ENCODE measurements around the gene PPP1R8.

Gene PPP1R8

DNA sequence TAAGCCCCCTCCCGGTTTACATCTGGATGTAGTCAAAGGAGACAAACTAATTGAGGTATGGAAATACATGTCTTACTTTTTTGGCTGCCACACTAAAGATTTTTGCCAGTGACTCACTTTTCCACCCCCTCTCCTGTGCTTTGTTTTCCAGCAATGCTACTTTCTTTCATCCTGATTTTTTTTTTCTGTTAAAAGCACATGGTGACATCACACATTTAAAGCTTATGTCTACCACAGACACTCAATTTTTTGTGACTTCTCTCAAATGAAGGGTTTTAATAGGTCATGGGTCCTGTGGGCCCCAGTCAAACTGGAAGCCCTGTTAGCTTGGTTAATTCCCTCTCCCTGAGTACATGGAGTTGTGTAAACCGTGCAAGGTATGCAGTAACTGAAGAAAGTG is 2.2 kb downstream of the PPP1R8 start:
- TF ChIP-seq REST (IDR thresholded peaks at IDR 0.05; ENCODE audit: low read depth): no peak
- TF ChIP-seq TCF12 (IDR thresholded peaks at IDR 0.05; ENCODE audit: low read depth): no peak
- TF ChIP-seq NFIC (IDR thresholded peaks at IDR 0.05): no peak
- no peak for TF ChIP-seq TEAD4 (IDR thresholded peaks at IDR 0.05)
- TF ChIP-seq TAF1 (IDR thresholded peaks at IDR 0.05; ENCODE audit: low read depth): no peak
- no peak for TF ChIP-seq YY1 (IDR thresholded peaks at IDR 0.05; ENCODE audit: low read depth)
- TF ChIP-seq MAX (IDR thresholded peaks at IDR 0.05): no peak
- TF ChIP-seq EP300 (IDR thresholded peaks at IDR 0.05; ENCODE audit: borderline replicate concordance): no peak
- TF ChIP-seq RAD21 (IDR thresholded peaks at IDR 0.05; ENCODE audit: low read depth): no peak
- no peak for TF ChIP-seq EGR1 (IDR thresholded peaks at IDR 0.05)
- TF ChIP-seq FOXM1 (IDR thresholded peaks at IDR 0.05; ENCODE audit: borderline replicate concordance, low read depth): no peak

GRCh38 chr1:27833470-27833869 is 2.9 kb downstream of the PPP1R8 start:
- TF ChIP-seq RAD21 (IDR thresholded peaks at IDR 0.05; ENCODE audit: low read depth) (no peak), REST (IDR thresholded peaks at IDR 0.05; ENCODE audit: low read depth) (no peak), ZBTB7A (IDR thresholded peaks at IDR 0.05; ENCODE audit: low read depth) (no peak), YY1 (IDR thresholded peaks at IDR 0.05; ENCODE audit: low read depth) (no peak), TAF1 (IDR thresholded peaks at IDR 0.05; ENCODE audit: low read depth) (no peak)

DNA sequence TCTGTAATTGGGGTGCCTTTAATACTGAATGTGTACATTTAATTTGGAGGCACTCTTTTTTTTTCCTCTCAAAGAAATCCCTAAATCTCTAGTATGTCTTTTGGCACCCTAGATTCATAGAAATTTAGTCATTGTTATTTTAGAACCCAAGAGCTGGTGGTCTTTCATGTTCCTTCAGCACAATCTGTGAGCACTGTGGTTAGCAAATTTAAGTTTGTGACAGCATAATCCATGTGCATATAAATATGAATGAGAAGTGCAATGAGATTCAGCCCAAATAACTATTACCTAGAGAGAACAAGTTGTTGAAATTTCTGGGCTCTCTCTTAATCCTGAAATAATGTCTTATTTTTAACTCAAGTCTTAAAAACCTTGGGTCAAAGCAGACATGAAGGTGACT is 4.5 kb downstream of the PPP1R8 start:
- TF ChIP-seq TEAD4 (IDR thresholded peaks at IDR 0.05) (no peak), ZBTB7A (IDR thresholded peaks at IDR 0.05; ENCODE audit: low read depth) (no peak), FOXM1 (IDR thresholded peaks at IDR 0.05; ENCODE audit: borderline replicate concordance, low read depth) (no peak), TCF12 (IDR thresholded peaks at IDR 0.05; ENCODE audit: low read depth) (no peak), EGR1 (IDR thresholded peaks at IDR 0.05) (no peak), REST (IDR thresholded peaks at IDR 0.05; ENCODE audit: low read depth) (no peak), RAD21 (IDR thresholded peaks at IDR 0.05; ENCODE audit: low read depth) (no peak), MAX (IDR thresholded peaks at IDR 0.05) (no peak), CREB1 (IDR thresholded peaks at IDR 0.05; ENCODE audit: low read depth) (no peak), NFIC (IDR thresholded peaks at IDR 0.05) (no peak), CEBPB (IDR thresholded peaks at IDR 0.05) (no peak), TAF1 (IDR thresholded peaks at IDR 0.05; ENCODE audit: low read depth) (no peak), EP300 (IDR thresholded peaks at IDR 0.05; ENCODE audit: borderline replicate concordance) (no peak)
- TF ChIP-seq, protein P1, sequence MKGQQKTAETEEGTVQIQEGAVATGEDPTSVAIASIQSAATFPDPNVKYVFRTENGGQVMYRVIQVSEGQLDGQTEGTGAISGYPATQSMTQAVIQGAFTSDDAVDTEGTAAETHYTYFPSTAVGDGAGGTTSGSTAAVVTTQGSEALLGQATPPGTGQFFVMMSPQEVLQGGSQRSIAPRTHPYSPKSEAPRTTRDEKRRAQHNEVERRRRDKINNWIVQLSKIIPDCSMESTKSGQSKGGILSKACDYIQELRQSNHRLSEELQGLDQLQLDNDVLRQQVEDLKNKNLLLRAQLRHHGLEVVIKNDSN (IDR thresholded peaks at IDR 0.05): no peak

DNA sequence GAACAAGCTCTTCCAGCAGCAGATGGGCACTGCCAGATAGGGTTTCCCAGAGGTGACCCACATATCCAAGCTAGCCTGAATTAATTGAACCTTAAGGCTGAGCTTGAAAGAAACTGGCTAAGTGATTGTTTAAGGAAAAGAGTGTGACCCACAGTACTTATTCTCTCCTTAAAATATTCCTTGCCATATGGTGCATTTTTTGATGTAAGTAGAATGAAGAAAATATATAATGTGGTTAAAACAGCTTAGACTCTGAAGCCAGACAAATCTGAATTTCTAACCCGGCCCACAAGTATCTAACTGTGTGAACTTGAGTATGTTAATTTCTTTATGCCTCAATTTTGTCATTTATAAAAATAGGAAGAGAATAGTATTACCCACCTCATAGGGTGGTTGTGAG is 4.9 kb downstream of the PPP1R8 start:
- TF ChIP-seq FOXM1 (IDR thresholded peaks at IDR 0.05; ENCODE audit: borderline replicate concordance, low read depth) (no peak), CEBPB (IDR thresholded peaks at IDR 0.05) (no peak), REST (IDR thresholded peaks at IDR 0.05; ENCODE audit: low read depth) (no peak), YY1 (IDR thresholded peaks at IDR 0.05; ENCODE audit: low read depth) (no peak), ZBTB7A (IDR thresholded peaks at IDR 0.05; ENCODE audit: low read depth) (no peak), CREB1 (IDR thresholded peaks at IDR 0.05; ENCODE audit: low read depth) (no peak), EP300 (IDR thresholded peaks at IDR 0.05; ENCODE audit: borderline replicate concordance) (no peak), RAD21 (IDR thresholded peaks at IDR 0.05; ENCODE audit: low read depth) (no peak), NFIC (IDR thresholded peaks at IDR 0.05) (no peak), TCF12 (IDR thresholded peaks at IDR 0.05; ENCODE audit: low read depth) (no peak), MAX (IDR thresholded peaks at IDR 0.05) (no peak), TEAD4 (IDR thresholded peaks at IDR 0.05) (no peak), TAF1 (IDR thresholded peaks at IDR 0.05; ENCODE audit: low read depth) (no peak), EGR1 (IDR thresholded peaks at IDR 0.05) (no peak)
- TF ChIP-seq, protein P1 (IDR thresholded peaks at IDR 0.05): no peak

Measured in Ishikawa (cell line).